Gastroesophageal sphincter (tissue), 4 donors: ENCODE measurements around the gene NCKAP5. TPM values are rescaled to one million over a fixed set of nuclear protein-coding genes. Genes with fewer than 3 reads are reported as not detected.

Experiments used
- ATAC-seq: fragments of 150-250 bp; one replicate; pipeline ENCODE4 v1.9.1; 2016; ENCODE audit warnings: mild to moderate bottlenecking, moderate library complexity
- H3K27ac ChIP-seq, 4 donors: fragments of 200-600 bp; sonication (generic) in 3 of 4; 1 replicate in 3 of 4; 2 replicates in 1 of 4; pipeline ENCODE4 v1.5.1; 2016 to 2019
- H3K27me3 ChIP-seq: fragments of 200-600 bp; sonication (generic); one replicate; pipeline ENCODE4 v1.5.1; 2019
- H3K36me3 ChIP-seq, 2 donors: fragments of 200-600 bp; sonication (generic); one replicate each; pipeline ENCODE4 v1.5.1; 2019; ENCODE audit warnings: control low read depth in 1 of 2
- H3K4me1 ChIP-seq, 3 donors: fragments of 200-600 bp; sonication (generic); 1 replicate in 2 of 3; 2 replicates in 1 of 3; pipeline ENCODE4 v1.5.1; 2016 to 2019; ENCODE audit warnings: control low read depth in 2 of 3
- H3K4me3 ChIP-seq, 2 donors: fragments of 200-600 bp; sonication (generic); one replicate each; pipeline ENCODE4 v1.5.1; 2019; ENCODE audit warnings: mild to moderate bottlenecking in 1 of 2, moderate library complexity in 1 of 2
- H3K9me3 ChIP-seq, 3 donors: fragments of 200-600 bp; sonication (generic); one replicate each; pipeline ENCODE4 v1.5.1; 2017 to 2019; ENCODE audit warnings: control low read depth in 2 of 3
- EP300 ChIP-seq: sonication (generic); formaldehyde crosslinking; IDR thresholded peaks from one replicate; pipeline ENCODE4 v1.6.1; 2017; ENCODE audit warnings: antibody characterized with exemption, mild to moderate bottlenecking
- POLR2A ChIP-seq, 2 donors: fragments of 450-650 bp; IDR thresholded peaks; one replicate each; pipeline ENCODE4 v1.6.1; 2017; ENCODE audit warnings: antibody characterized with exemption in 2 of 2, mild to moderate bottlenecking in 2 of 2, moderate library complexity in 1 of 2
- POLR2AphosphoS5 ChIP-seq: sonication (generic); formaldehyde crosslinking; IDR thresholded peaks from one replicate; pipeline ENCODE4 v1.6.1; 2017; ENCODE audit warnings: antibody characterized with exemption
- WGBS, 2 donors: methylation state at CpG; one replicate each; pipeline ENCODE4 v1.1.5; 2018; ENCODE audit warnings: low coverage in 1 of 2; 5-methylcytosine and 5-hydroxymethylcytosine counted together
- total RNA-seq, 4 donors: library from RNA; depleted of rRNA; stranded (reverse); fragments of >200 nt; gene quantifications; one replicate each; pipeline ENCODE4 v1.1.0, GENCODE V29; 2016
- TF ChIP-seq, protein P1 (sequence below), 4 experiments: fragments of 200-600 bp in 2 of 4; fragments of 450-650 bp in 2 of 4; sonication (generic) in 1 of 4; IDR thresholded peaks; one replicate each; pipeline ENCODE4 v1.5.1; 2017 to 2019; ENCODE audit warnings: antibody characterized with exemption in 4 of 4, mild to moderate bottlenecking in 2 of 4, moderate library complexity in 2 of 4

The NCKAP5 gene
- total RNA-seq, 4 donors from 2014 or later = 0.16 to 0.57 (median 0.33) TPM

- no peak for ATAC-seq
- Histone ChIP-seq H3K4me3 (no peak overlapping the region), H3K9me3 (no peaks in the 10 kb centered on the region), H3K4me1 (no peaks in the 10 kb centered on the region), H3K27ac (no peak overlapping the region), H3K36me3 (no peaks in the 10 kb centered on the region), H3K27me3 (no peaks in the 10 kb centered on the region)
- TF ChIP-seq POLR2A (IDR thresholded peaks at IDR 0.05) (no peak), EP300 (no peak), POLR2AphosphoS5 (no peak)
- TF ChIP-seq, protein P1, sequence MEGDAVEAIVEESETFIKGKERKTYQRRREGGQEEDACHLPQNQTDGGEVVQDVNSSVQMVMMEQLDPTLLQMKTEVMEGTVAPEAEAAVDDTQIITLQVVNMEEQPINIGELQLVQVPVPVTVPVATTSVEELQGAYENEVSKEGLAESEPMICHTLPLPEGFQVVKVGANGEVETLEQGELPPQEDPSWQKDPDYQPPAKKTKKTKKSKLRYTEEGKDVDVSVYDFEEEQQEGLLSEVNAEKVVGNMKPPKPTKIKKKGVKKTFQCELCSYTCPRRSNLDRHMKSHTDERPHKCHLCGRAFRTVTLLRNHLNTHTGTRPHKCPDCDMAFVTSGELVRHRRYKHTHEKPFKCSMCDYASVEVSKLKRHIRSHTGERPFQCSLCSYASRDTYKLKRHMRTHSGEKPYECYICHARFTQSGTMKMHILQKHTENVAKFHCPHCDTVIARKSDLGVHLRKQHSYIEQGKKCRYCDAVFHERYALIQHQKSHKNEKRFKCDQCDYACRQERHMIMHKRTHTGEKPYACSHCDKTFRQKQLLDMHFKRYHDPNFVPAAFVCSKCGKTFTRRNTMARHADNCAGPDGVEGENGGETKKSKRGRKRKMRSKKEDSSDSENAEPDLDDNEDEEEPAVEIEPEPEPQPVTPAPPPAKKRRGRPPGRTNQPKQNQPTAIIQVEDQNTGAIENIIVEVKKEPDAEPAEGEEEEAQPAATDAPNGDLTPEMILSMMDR (IDR thresholded peaks at IDR 0.05) = no peak
These were observed 828.1 kb downstream of the NCKAP5 start for GRCh38 chr2:132740081-132740720.

DNA sequence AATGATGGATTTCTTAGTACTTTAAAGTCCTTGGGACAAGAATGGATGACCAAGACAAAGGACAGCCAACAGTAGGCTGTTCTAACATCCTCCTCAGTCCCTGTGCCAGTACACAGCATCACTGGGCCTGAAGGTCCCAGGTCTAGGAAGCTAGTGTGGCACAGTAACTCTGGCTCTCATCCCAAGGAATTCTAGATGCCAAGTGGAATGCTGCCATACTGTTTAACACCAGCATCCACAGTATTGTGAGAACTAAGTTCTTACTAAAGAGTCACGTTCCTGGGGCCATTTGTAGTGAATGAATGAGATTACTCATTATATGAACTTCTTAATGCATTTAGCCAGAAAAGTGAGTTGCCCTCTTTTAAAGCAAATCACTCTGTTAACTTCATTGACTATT, 830.0 kb downstream of the NCKAP5 start:
- Histone ChIP-seq H3K4me1 (no peaks in the 10 kb centered on the region), H3K9me3 (no peaks in the 10 kb centered on the region), H3K27ac (no peak overlapping the region), H3K27me3 (no peaks in the 10 kb centered on the region), H3K4me3 (no peak overlapping the region), H3K36me3 (no peaks in the 10 kb centered on the region)
- 83 to 100% methylated on average over 1 of the region's 1 CpG for WGBS, 2 donors
- TF ChIP-seq, protein P1 (IDR thresholded peaks at IDR 0.05) = no peak
- TF ChIP-seq EP300 (no peak), POLR2AphosphoS5 (no peak), POLR2A (IDR thresholded peaks at IDR 0.05) (no peak)
- no peak for ATAC-seq

DNA sequence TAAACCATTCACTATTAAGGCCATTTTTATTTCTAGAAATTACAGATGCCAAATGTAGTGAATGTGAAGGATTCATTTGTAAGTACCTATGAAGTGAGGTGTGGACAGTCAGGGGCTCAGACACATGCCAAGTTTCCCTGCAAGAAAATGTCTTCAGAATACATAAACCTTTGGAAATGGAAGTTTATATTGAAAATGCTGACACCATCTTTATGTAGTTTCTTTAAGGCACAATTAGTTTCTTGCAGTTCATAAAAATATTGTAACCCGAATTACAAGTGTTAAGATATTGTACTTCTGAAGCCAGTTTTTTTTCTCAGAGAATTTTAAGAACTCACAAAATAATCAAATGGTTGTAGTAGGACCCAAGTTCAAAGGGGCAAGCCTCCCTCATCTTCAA, 832.2 kb downstream of the NCKAP5 start:
- TF ChIP-seq POLR2A (IDR thresholded peaks at IDR 0.05) (no peak), EP300 (no peak), POLR2AphosphoS5 (no peak)
- TF ChIP-seq, protein P1 (IDR thresholded peaks at IDR 0.05) = no peak
- H3K36me3 ChIP-seq = no peaks in the 10 kb centered on the region
- H3K4me1 ChIP-seq = no peaks in the 10 kb centered on the region
- no peaks in the 10 kb centered on the region for H3K9me3 ChIP-seq
- no peak overlapping the region for H3K4me3 ChIP-seq
- H3K27me3 ChIP-seq = no peaks in the 10 kb centered on the region
- no peak for ATAC-seq
- no peak overlapping the region for H3K27ac ChIP-seq
- 25 to 82% methylated on average over 1 of the region's 1 CpG for WGBS, 2 donors

DNA sequence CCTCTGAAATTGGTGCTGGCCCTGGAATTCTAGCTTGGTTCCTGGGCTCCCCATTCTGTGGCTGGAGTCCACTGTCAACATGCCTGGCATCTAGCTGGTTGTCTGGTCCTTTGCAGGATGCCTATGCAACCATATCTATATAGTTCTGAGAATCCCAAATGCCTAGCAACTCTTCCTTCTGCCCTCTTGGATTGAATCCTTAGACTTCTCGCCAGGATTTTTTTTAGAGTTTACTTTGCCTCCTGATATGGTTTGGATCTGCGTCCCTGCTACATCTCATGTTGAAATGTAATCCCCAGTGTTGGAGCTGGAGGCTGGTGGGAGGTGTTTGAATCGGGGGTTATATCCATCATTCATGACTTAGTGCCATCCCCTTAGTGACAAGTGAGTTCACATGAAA, 833.3 kb downstream of the NCKAP5 start:
- H3K9me3 ChIP-seq = no peaks in the 10 kb centered on the region
- H3K4me3 ChIP-seq = no peak overlapping the region
- H3K4me1 ChIP-seq = no peaks in the 10 kb centered on the region
- no peaks in the 10 kb centered on the region for H3K36me3 ChIP-seq
- no peaks in the 10 kb centered on the region for H3K27me3 ChIP-seq
- H3K27ac ChIP-seq = no peak overlapping the region
- WGBS, 2 donors = 47 to 71% methylated on average over 2 to 3 of the region's 3 CpGs
- ATAC-seq = no peak
- TF ChIP-seq EP300 = no peak
- TF ChIP-seq, protein P1 (IDR thresholded peaks at IDR 0.05) = no peak
- TF ChIP-seq POLR2AphosphoS5 = no peak
- no peak for TF ChIP-seq POLR2A (IDR thresholded peaks at IDR 0.05)

- Histone ChIP-seq H3K4me3 (no peak overlapping the region), H3K4me1 (no peaks in the 10 kb centered on the region), H3K27me3 (no peaks in the 10 kb centered on the region), H3K27ac (no peak overlapping the region), H3K9me3 (no peaks in the 10 kb centered on the region), H3K36me3 (no peaks in the 10 kb centered on the region)
- 80 to 81% methylated on average over 4 to 5 of the region's 6 CpGs for WGBS, 2 donors
- no peak for ATAC-seq
- TF ChIP-seq, protein P1 (IDR thresholded peaks at IDR 0.05) = no peak
- no peak for TF ChIP-seq EP300
- TF ChIP-seq POLR2A (IDR thresholded peaks at IDR 0.05) = no peak
- no peak for TF ChIP-seq POLR2AphosphoS5
These were observed 835.2 kb downstream of the NCKAP5 start for GRCh38 chr2:132733094-132733493.
